WTC11 (cell line): ENCODE results near the gene INTS4. TPM values are rescaled to one million over a fixed set of nuclear protein-coding genes. Genes with fewer than 3 reads are reported as not detected.
"Not testable (repeated sequence)": the region's sequence is repeated elsewhere in the genome, so short reads cannot be mapped to it uniquely, and the experiment has no call there.

Source experiments
- ATAC-seq: fragments of 200-7000 bp; cut with Tn5 transposase; 2 replicates; pipeline ENCODE4 v1.10.0; 2021; ENCODE audit warnings: mild to moderate bottlenecking, moderate library complexity
- CTCF ChIA-PET: fragments of 300-600 bp; sonication (Branson Sonifier 250); formaldehyde crosslinking; loops from one replicate; lab custom pipeline; 2021; ENCODE audit warnings: antibody characterized with exemption; lab: Charles Lee
- POLR2A ChIA-PET: fragments of 350-600 bp; sonication (Branson Sonifier 250); formaldehyde crosslinking; loops from one replicate; lab custom pipeline; 2021; ENCODE audit warnings: antibody characterized with exemption; lab: Charles Lee
- DNase-seq: peaks from one replicate; pipeline ENCODE4 v3.0.0; 2021; ENCODE audit warnings: low spot score
- H3K27ac Mint-ChIP-seq: 2 replicates; pipeline ENCODE4 v1.8.0; 2021; ENCODE audit warnings: mixed read lengths
- H3K27me3 Mint-ChIP-seq: 2 replicates; pipeline ENCODE4 v1.8.0; 2021; ENCODE audit warnings: low read depth, mild to moderate bottlenecking, moderate library complexity, mixed read lengths
- H3K36me3 Mint-ChIP-seq: 2 replicates; pipeline ENCODE4 v1.8.0; 2021; ENCODE audit warnings: mixed read lengths
- H3K4me1 Mint-ChIP-seq: 2 replicates; pipeline ENCODE4 v1.8.0; 2022; ENCODE audit warnings: mixed read lengths
- H3K4me3 Mint-ChIP-seq: 2 replicates; pipeline ENCODE4 v1.8.0; 2021; ENCODE audit warnings: mild to moderate bottlenecking, moderate library complexity, mixed read lengths
- H3K9me3 Mint-ChIP-seq: 2 replicates; pipeline ENCODE4 v1.8.0; 2021; ENCODE audit warnings: mixed read lengths
- CBFB ChIP-seq: sonication (generic); formaldehyde crosslinking; IDR thresholded peaks from 2 replicates; pipeline ENCODE4 v1.8.1; 2022; ENCODE audit warnings: mild to moderate bottlenecking, low read depth, missing genetic modification reagents
- CREB1 ChIP-seq: sonication (generic); formaldehyde crosslinking; IDR thresholded peaks from 2 replicates; pipeline ENCODE4 v1.8.0; 2023; ENCODE audit warnings: mild to moderate bottlenecking, missing genetic modification reagents
- FOXJ3 ChIP-seq: sonication (generic); formaldehyde crosslinking; IDR thresholded peaks from 2 replicates; pipeline ENCODE4 v1.9.0; 2021; ENCODE audit warnings: missing genetic modification reagents, mild to moderate bottlenecking, borderline replicate concordance
- FOXP1 ChIP-seq: sonication (generic); formaldehyde crosslinking; IDR thresholded peaks from 2 replicates; pipeline ENCODE4 v1.8.0; 2022; ENCODE audit warnings: missing genetic modification reagents, mild to moderate bottlenecking, moderate library complexity, borderline replicate concordance
- GABPB1 ChIP-seq: sonication (generic); formaldehyde crosslinking; IDR thresholded peaks from 2 replicates; pipeline ENCODE4 v1.8.1; 2023; ENCODE audit warnings: mild to moderate bottlenecking, missing genetic modification reagents
- NFYB ChIP-seq: sonication (generic); formaldehyde crosslinking; conservative IDR thresholded peaks from 2 replicates; pipeline ENCODE4 v1.8.0; 2022; ENCODE audit warnings: low read depth, missing genetic modification reagents
- PRRX2 ChIP-seq: fragments of 250-450 bp; sonication (Bioruptor Pico); IDR thresholded peaks from 2 replicates; pipeline ENCODE4 v1.8.0; 2021; ENCODE audit warnings: mild to moderate bottlenecking
- SP1 ChIP-seq: sonication (generic); formaldehyde crosslinking; conservative IDR thresholded peaks from 2 replicates; pipeline ENCODE4 v1.8.1; 2022; ENCODE audit warnings: missing genetic modification reagents
- TEAD1 ChIP-seq: sonication (generic); formaldehyde crosslinking; IDR thresholded peaks from 2 replicates; pipeline ENCODE4 v1.8.0; 2022; ENCODE audit warnings: mild to moderate bottlenecking, missing genetic modification reagents
- ZNF416 ChIP-seq: fragments of 250-450 bp; sonication (Bioruptor Pico); IDR thresholded peaks from 2 replicates; pipeline ENCODE4 v1.9.0; 2021; ENCODE audit warnings: mild to moderate bottlenecking, inconsistent platforms
- total RNA-seq: library from RNA; stranded (reverse); gene quantifications from 3 replicates; pipeline ENCODE4 v1.2.3, GENCODE V29; 2021
- TF ChIP-seq, protein P1 (sequence below): sonication (generic); formaldehyde crosslinking; IDR thresholded peaks from 2 replicates; pipeline ENCODE4 v1.8.1; 2022; ENCODE audit warnings: missing genetic modification reagents, borderline replicate concordance
- TF ChIP-seq, protein P2 (sequence below): sonication (generic); formaldehyde crosslinking; IDR thresholded peaks from 2 replicates; pipeline ENCODE4 v1.8.1; 2022; ENCODE audit warnings: low read depth, missing genetic modification reagents, borderline replicate concordance
- TF ChIP-seq, protein P3 (sequence below): sonication (generic); formaldehyde crosslinking; IDR thresholded peaks from 2 replicates; pipeline ENCODE4 v1.8.1; 2022; ENCODE audit warnings: mild to moderate bottlenecking, missing genetic modification reagents, moderate library complexity, borderline replicate concordance
- TF ChIP-seq, protein P4 (sequence below): fragments of 200-600 bp; IDR thresholded peaks from 2 replicates; pipeline ENCODE4 v1.8.0; 2022; ENCODE audit warnings: antibody characterized with exemption
- TF ChIP-seq, protein P5 (sequence below): sonication (generic); formaldehyde crosslinking; IDR thresholded peaks from 2 replicates; pipeline ENCODE4 v1.8.1; 2023; ENCODE audit warnings: mild to moderate bottlenecking, missing genetic modification reagents

The INTS4 gene
- total RNA-seq, 1 experiment from 2014 or later, result 34.2 TPM

DNA sequence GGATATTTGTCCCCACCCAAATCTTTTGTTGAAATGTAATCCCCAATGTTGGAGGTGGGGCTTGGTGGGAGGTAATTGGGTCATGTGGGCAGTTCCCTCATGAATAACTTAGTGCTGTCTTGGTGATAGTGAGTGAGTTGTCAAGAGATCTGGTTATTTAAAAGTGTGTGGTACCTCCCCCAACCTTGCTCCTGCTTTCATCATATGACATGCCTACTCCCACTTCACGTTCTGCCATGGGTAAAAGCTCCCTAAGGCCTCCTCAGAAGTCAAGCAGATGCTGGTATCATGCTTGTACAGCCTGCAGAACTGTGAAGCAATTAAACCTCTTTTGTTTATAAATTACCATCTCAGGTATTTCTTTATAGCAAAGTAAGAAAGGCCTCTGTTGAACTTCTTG, 143.0 kb downstream of the INTS4 start:
- no peak for ATAC-seq
- no peaks in the 10 kb centered on the region for H3K4me1 Mint-ChIP-seq
- no peak for DNase-seq
- ChIA-PET POLR2A (no interaction called here), CTCF (no interaction called here)
- peaks cover 4% of the 10 kb centered on the region; the same call in 1 of the 2 replicates for H3K27me3 Mint-ChIP-seq
- H3K36me3 Mint-ChIP-seq, result peaks cover 46% of the 10 kb centered on the region
- no peak for TF ChIP-seq PRRX2 (CRISPR knock-in tag)
- TF ChIP-seq TEAD1 (CRISPR knock-in tag), result no peak
- no peak for TF ChIP-seq SP1 (CRISPR knock-in tag)
- TF ChIP-seq CREB1, result no peak
- TF ChIP-seq, protein P1, sequence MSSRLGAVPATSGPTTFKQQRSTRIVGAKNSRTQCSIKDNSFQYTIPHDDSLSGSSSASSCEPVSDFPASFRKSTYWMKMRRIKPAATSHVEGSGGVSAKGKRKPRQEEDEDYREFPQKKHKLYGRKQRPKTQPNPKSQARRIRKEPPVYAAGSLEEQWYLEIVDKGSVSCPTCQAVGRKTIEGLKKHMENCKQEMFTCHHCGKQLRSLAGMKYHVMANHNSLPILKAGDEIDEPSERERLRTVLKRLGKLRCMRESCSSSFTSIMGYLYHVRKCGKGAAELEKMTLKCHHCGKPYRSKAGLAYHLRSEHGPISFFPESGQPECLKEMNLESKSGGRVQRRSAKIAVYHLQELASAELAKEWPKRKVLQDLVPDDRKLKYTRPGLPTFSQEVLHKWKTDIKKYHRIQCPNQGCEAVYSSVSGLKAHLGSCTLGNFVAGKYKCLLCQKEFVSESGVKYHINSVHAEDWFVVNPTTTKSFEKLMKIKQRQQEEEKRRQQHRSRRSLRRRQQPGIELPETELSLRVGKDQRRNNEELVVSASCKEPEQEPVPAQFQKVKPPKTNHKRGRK (CRISPR knock-in tag), result no peak
- no peak for TF ChIP-seq ZNF416 (CRISPR knock-in tag)
- no peak for TF ChIP-seq GABPB1 (CRISPR knock-in tag)
- TF ChIP-seq NFYB (CRISPR knock-in tag), result no peak
- TF ChIP-seq, protein P2, sequence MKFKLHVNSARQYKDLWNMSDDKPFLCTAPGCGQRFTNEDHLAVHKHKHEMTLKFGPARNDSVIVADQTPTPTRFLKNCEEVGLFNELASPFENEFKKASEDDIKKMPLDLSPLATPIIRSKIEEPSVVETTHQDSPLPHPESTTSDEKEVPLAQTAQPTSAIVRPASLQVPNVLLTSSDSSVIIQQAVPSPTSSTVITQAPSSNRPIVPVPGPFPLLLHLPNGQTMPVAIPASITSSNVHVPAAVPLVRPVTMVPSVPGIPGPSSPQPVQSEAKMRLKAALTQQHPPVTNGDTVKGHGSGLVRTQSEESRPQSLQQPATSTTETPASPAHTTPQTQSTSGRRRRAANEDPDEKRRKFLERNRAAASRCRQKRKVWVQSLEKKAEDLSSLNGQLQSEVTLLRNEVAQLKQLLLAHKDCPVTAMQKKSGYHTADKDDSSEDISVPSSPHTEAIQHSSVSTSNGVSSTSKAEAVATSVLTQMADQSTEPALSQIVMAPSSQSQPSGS (CRISPR knock-in tag), result no peak
- no peak for TF ChIP-seq CBFB (CRISPR knock-in tag)
- no peak overlapping the region for H3K4me3 Mint-ChIP-seq
- H3K9me3 Mint-ChIP-seq, result peaks cover 43% of the 10 kb centered on the region
- H3K27ac Mint-ChIP-seq, result no peak overlapping the region

DNA sequence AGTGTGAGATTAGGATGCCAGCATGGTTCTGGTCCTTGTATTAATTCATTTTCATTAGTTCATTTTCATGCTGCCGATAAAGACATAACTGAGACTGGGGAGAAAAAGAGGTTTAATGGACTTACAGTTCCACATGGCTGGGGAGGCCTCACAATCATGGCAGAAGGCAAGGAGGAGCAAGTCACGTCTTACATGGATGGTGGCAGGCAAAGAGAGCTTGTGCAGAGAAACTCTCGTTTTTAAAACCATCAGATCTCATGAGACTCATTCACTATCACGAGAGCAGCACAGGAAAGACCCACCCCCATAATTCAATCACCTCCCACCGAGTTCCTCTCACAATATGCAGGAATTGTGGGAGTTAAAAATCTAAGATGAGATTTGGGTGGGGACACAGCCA, 150.8 kb downstream of the INTS4 start:
- H3K27ac Mint-ChIP-seq, H3K4me3 Mint-ChIP-seq, POLR2A ChIA-PET, DNase-seq, H3K27me3 Mint-ChIP-seq, H3K4me1 Mint-ChIP-seq, CTCF ChIA-PET, ATAC-seq: not testable (repeated sequence)
- Mint-ChIP-seq H3K9me3 (peaks cover 33% of the 10 kb centered on the region), H3K36me3 (peaks cover 44% of the 10 kb centered on the region)

DNA sequence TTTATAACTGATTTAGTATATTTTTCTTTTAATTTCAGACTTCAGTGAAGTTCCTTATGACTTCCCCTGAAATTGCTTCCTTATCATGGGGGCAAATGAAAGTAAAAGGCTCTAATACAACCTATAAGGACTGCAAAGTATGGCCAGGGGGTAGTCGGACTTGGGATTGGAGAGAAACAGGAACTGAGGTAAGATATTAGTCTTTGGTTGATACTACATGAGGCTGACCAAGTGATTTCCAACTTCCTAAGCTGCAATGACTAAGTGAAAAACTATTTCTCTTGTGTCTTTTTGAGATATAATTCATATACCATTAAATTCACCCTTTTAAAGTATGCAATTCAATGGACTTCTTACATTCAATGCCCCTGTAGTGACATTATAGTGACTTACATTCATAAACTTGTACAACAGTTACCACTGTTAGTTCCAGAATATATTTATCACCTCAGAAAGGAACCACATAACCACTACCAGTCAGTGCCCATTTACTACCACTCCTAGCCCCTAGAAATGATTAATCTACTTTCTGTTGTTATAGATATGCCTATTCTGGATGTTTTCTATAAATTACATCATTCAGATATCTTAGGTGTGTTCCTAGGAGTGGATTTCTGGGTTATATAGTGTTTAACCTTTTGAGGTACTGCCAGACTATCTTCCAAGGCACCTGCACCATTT, 151.9 kb downstream of the INTS4 start:
- TF ChIP-seq FOXJ3 (CRISPR knock-in tag) (no peak), GABPB1 (CRISPR knock-in tag) (no peak), TEAD1 (CRISPR knock-in tag) (no peak), FOXP1 (no peak)
- TF ChIP-seq, protein P3, sequence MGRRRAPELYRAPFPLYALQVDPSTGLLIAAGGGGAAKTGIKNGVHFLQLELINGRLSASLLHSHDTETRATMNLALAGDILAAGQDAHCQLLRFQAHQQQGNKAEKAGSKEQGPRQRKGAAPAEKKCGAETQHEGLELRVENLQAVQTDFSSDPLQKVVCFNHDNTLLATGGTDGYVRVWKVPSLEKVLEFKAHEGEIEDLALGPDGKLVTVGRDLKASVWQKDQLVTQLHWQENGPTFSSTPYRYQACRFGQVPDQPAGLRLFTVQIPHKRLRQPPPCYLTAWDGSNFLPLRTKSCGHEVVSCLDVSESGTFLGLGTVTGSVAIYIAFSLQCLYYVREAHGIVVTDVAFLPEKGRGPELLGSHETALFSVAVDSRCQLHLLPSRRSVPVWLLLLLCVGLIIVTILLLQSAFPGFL (CRISPR knock-in tag), result no peak
- TF ChIP-seq, protein P2 (CRISPR knock-in tag), result no peak
- H3K4me1 Mint-ChIP-seq, result no peaks in the 10 kb centered on the region
- no peak overlapping the region for H3K4me3 Mint-ChIP-seq
- ChIA-PET CTCF (no interaction called here), POLR2A (no interaction called here)
- peaks cover 33% of the 10 kb centered on the region for H3K9me3 Mint-ChIP-seq
- DNase-seq (no peak), ATAC-seq (no peak)
- peaks cover 44% of the 10 kb centered on the region for H3K36me3 Mint-ChIP-seq
- H3K27me3 Mint-ChIP-seq, result no peaks in the 10 kb centered on the region
- no peak overlapping the region for H3K27ac Mint-ChIP-seq

DNA sequence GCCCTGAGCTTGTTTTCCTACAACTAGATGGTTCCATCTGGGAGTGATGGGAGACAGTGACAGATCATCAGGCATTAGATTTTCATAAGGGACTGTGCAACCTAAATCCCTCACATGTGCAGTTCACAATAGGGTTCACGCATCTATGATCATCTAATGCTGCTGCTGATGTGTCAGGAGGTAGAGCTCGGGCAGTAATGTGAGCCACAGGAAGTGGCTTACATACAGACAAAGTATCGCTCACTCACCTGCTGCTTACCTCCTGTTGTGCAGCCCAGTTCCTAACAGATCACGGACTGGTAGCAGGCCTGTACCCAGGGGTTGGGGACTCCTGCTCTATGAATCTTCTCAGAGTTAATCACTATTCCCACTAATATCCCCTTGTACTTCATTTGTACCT, 161.2 kb downstream of the INTS4 start:
- Mint-ChIP-seq H3K9me3 (peaks cover 46% of the 10 kb centered on the region), H3K36me3 (peaks cover 37% of the 10 kb centered on the region), H3K27ac (no peak overlapping the region), H3K4me3 (no peak overlapping the region), H3K27me3 (peaks cover 3% of the 10 kb centered on the region), H3K4me1 (no peaks in the 10 kb centered on the region)
- ChIA-PET POLR2A (no interaction called here), CTCF (no interaction called here)
- DNase-seq, result no peak
- ATAC-seq, result no peak
- TF ChIP-seq, protein P4, sequence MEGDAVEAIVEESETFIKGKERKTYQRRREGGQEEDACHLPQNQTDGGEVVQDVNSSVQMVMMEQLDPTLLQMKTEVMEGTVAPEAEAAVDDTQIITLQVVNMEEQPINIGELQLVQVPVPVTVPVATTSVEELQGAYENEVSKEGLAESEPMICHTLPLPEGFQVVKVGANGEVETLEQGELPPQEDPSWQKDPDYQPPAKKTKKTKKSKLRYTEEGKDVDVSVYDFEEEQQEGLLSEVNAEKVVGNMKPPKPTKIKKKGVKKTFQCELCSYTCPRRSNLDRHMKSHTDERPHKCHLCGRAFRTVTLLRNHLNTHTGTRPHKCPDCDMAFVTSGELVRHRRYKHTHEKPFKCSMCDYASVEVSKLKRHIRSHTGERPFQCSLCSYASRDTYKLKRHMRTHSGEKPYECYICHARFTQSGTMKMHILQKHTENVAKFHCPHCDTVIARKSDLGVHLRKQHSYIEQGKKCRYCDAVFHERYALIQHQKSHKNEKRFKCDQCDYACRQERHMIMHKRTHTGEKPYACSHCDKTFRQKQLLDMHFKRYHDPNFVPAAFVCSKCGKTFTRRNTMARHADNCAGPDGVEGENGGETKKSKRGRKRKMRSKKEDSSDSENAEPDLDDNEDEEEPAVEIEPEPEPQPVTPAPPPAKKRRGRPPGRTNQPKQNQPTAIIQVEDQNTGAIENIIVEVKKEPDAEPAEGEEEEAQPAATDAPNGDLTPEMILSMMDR, result no peak
- TF ChIP-seq, protein P5, sequence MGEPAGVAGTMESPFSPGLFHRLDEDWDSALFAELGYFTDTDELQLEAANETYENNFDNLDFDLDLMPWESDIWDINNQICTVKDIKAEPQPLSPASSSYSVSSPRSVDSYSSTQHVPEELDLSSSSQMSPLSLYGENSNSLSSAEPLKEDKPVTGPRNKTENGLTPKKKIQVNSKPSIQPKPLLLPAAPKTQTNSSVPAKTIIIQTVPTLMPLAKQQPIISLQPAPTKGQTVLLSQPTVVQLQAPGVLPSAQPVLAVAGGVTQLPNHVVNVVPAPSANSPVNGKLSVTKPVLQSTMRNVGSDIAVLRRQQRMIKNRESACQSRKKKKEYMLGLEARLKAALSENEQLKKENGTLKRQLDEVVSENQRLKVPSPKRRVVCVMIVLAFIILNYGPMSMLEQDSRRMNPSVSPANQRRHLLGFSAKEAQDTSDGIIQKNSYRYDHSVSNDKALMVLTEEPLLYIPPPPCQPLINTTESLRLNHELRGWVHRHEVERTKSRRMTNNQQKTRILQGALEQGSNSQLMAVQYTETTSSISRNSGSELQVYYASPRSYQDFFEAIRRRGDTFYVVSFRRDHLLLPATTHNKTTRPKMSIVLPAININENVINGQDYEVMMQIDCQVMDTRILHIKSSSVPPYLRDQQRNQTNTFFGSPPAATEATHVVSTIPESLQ (CRISPR knock-in tag), result no peak
- TF ChIP-seq PRRX2 (CRISPR knock-in tag), result no peak
